Skeletal muscle cell (primary cell): ENCODE data around the gene MAEA.
A peak's percentile ranks its signal among the peaks of the same experiment; 100 is the strongest.

ENCODE experiments used
- DNase-seq: peaks from one replicate; pipeline ENCODE4 v3.0.0-alpha.2; 2010; ENCODE audit warnings: low read depth
- H3K4me3 ChIP-seq: 2 replicates; pipeline ENCODE4 v1.5.1; 2011; ENCODE audit warnings: low read depth, mild to moderate bottlenecking, control low read depth, low read length, moderate library complexity

Gene MAEA

GRCh38 chr4:1358421-1359143 lies 68.9 kb downstream of the MAEA start:
- no peak for DNase-seq
- no peak overlapping the region for H3K4me3 ChIP-seq

- DNase-seq: no peak
- H3K4me3 ChIP-seq: no peak overlapping the region
These were observed 69.4 kb downstream of the MAEA start for GRCh38 chr4:1359144-1359501.

GRCh38 chr4:1359976-1360375 lies 70.3 kb downstream of the MAEA start:
- no peak overlapping the region for H3K4me3 ChIP-seq
- DNase-seq: no peak

GRCh38 chr4:1360423-1361283 lies 71.0 kb downstream of the MAEA start:
- H3K4me3 ChIP-seq: no peak overlapping the region
- peak; percentile 31 for DNase-seq

GRCh38 chr4:1361431-1361830 lies 71.7 kb downstream of the MAEA start:
- H3K4me3 ChIP-seq: no peak overlapping the region
- no peak for DNase-seq

GRCh38 chr4:1362046-1362445 lies 72.4 kb downstream of the MAEA start:
- no peak for DNase-seq
- no peak overlapping the region for H3K4me3 ChIP-seq

- DNase-seq: no peak
- H3K4me3 ChIP-seq: no peak overlapping the region
These were observed 72.8 kb downstream of the MAEA start for GRCh38 chr4:1362521-1362920.

- H3K4me3 ChIP-seq: no peak overlapping the region
- no peak for DNase-seq
These were observed 73.8 kb downstream of the MAEA start for GRCh38 chr4:1363513-1363912.

- no peak for DNase-seq
- H3K4me3 ChIP-seq: no peak overlapping the region
These were observed 74.5 kb downstream of the MAEA start for GRCh38 chr4:1364217-1364616.

GRCh38 chr4:1364748-1365147 lies 75.1 kb downstream of the MAEA start:
- DNase-seq: no peak
- no peak overlapping the region for H3K4me3 ChIP-seq

- H3K4me3 ChIP-seq: no peak overlapping the region
- DNase-seq: no peak
These were observed 75.8 kb downstream of the MAEA start for GRCh38 chr4:1365271-1366178.

GRCh38 chr4:1366371-1367229 lies 76.9 kb downstream of the MAEA start:
- no peak for DNase-seq
- H3K4me3 ChIP-seq: no peak overlapping the region

- H3K4me3 ChIP-seq: no peak overlapping the region
- no peak for DNase-seq
These were observed 77.7 kb downstream of the MAEA start for GRCh38 chr4:1367230-1367935.

- no peak for DNase-seq
- no peak overlapping the region for H3K4me3 ChIP-seq
These were observed 78.2 kb downstream of the MAEA start for GRCh38 chr4:1367936-1368289.

- no peak for DNase-seq
- no peak overlapping the region for H3K4me3 ChIP-seq
These were observed 78.9 kb downstream of the MAEA start for GRCh38 chr4:1368421-1369090.

- no peak for DNase-seq
- no peak overlapping the region for H3K4me3 ChIP-seq
These were observed 79.4 kb downstream of the MAEA start for GRCh38 chr4:1369091-1369450.

- no peak overlapping the region for H3K4me3 ChIP-seq
- no peak for DNase-seq
These were observed 79.9 kb downstream of the MAEA start for GRCh38 chr4:1369479-1370079.
